SK-N-SH (cell line): ENCODE data around the gene TANGO6. TPM values are rescaled to one million over a fixed set of nuclear protein-coding genes. Genes with fewer than 3 reads are reported as not detected.

Source experiments
- CTCF ChIA-PET: fragments of 300-600, 350-600 bp; formaldehyde crosslinking; extraction: SDS; loops from one replicate; lab custom pipeline; 2021; lab: Yijun Ruan, JAX
- POLR2A ChIA-PET: fragments of 350-600 bp; sonication (Branson Sonifier 250); formaldehyde crosslinking; extraction: SDS; loops from one replicate; lab custom pipeline; 2020; ENCODE audit warnings: antibody characterized with exemption, inconsistent platforms; lab: Yijun Ruan, JAX
- DNase-seq: peaks from one replicate; pipeline ENCODE4 v3.0.0; 2012
- H2AFZ ChIP-seq: fragments of 200-600 bp; sonication (generic); 2 replicates; pipeline ENCODE4 v1.8.1; 2016; ENCODE audit warnings: antibody characterized with exemption, mild to moderate bottlenecking, low read depth
- H3F3A ChIP-seq: fragments of 200-600 bp; sonication (generic); replicated peaks from 2 replicates; pipeline ENCODE3; 2016; ENCODE audit warnings: antibody characterized with exemption, mild to moderate bottlenecking; ENCODE audit not compliant: insufficient read depth
- H3K27ac ChIP-seq, 2 experiments: fragments of 200-500 bp in 1 of 2; fragments of 200-600 bp in 1 of 2; sonication (Bioruptor generic) in 1 of 2; sonication (generic), shearing (Covaris generic) in 1 of 2; 2 replicates each; pipeline versions ENCODE4 v1.5.1 to v1.6.1; 2014 to 2016; ENCODE audit warnings: low read depth in 2 of 2, inconsistent platforms in 1 of 2, low read length in 1 of 2, mild to moderate bottlenecking in 1 of 2, mixed read lengths in 1 of 2
- H3K27me3 ChIP-seq: fragments of 200-600 bp; sonication (generic), shearing (Covaris generic); 2 replicates; pipeline ENCODE4 v1.6.1; 2016; ENCODE audit warnings: mixed run types; ENCODE audit not compliant: insufficient read depth
- H3K36me3 ChIP-seq, 2 experiments: fragments of 200-500 bp in 1 of 2; fragments of 200-600 bp in 1 of 2; sonication (Bioruptor generic) in 1 of 2; sonication (generic) in 1 of 2; replicated peaks in 1 of 2; 2 replicates each; pipeline versions ENCODE3 to v1.5.1; 2014 to 2016; ENCODE audit warnings: low read length in 1 of 2, mild to moderate bottlenecking in 1 of 2; ENCODE audit not compliant: insufficient read depth in 2 of 2, control insufficient read depth in 1 of 2
- H3K4me1 ChIP-seq, 2 experiments: fragments of 200-500 bp in 1 of 2; fragments of 200-600 bp in 1 of 2; sonication (Bioruptor generic) in 1 of 2; sonication (generic), shearing (Covaris generic) in 1 of 2; 2 replicates each; pipeline versions ENCODE4 v1.5.1 to v1.6.1; 2014 to 2016; ENCODE audit warnings: low read depth in 1 of 2, low read length in 1 of 2, mixed run types in 1 of 2; ENCODE audit not compliant: insufficient read depth in 2 of 2, control insufficient read depth in 1 of 2
- H3K4me2 ChIP-seq: fragments of 200-600 bp; sonication (generic), shearing (Covaris generic); 2 replicates; pipeline ENCODE4 v1.6.1; 2017; ENCODE audit warnings: mixed run types
- H3K4me3 ChIP-seq, 2 experiments: fragments of 200-500 bp in 1 of 2; fragments of 200-600 bp in 1 of 2; sonication (Bioruptor generic) in 1 of 2; sonication (generic), shearing (Covaris generic) in 1 of 2; 2 replicates each; pipeline versions ENCODE4 v1.5.1 to v1.8.1; 2014 to 2016; ENCODE audit warnings: low read depth in 2 of 2, inconsistent platforms in 1 of 2, low read length in 1 of 2, mild to moderate bottlenecking in 1 of 2, mixed read lengths in 1 of 2, moderate library complexity in 1 of 2
- H3K79me2 ChIP-seq: fragments of 200-600 bp; sonication (generic); 2 replicates; pipeline ENCODE4 v1.8.1; 2017; ENCODE audit warnings: mild to moderate bottlenecking; ENCODE audit not compliant: insufficient read depth
- H3K9ac ChIP-seq: fragments of 200-600 bp; sonication (generic); 2 replicates; pipeline ENCODE4 v1.6.1; 2017; ENCODE audit warnings: mixed run types
- H3K9me2 ChIP-seq: fragments of 200-600 bp; sonication (generic); 2 replicates; pipeline ENCODE4 v1.6.1; 2017; ENCODE audit warnings: mixed run types
- H3K9me3 ChIP-seq: fragments of 200-600 bp; sonication (generic); 2 replicates; pipeline ENCODE4 v1.6.1; 2017; ENCODE audit warnings: mixed run types, mild to moderate bottlenecking, moderate library complexity
- H4K20me1 ChIP-seq: fragments of 200-600 bp; sonication (generic); 2 replicates; pipeline ENCODE4 v1.6.1; 2017; ENCODE audit warnings: mild to moderate bottlenecking, mixed run types; ENCODE audit not compliant: insufficient read depth
- CTCF ChIP-seq: fragments of 200-600 bp; sonication (generic); IDR thresholded peaks from 2 replicates; pipeline ENCODE4 v1.6.1; 2017; ENCODE audit warnings: antibody characterized with exemption, mild to moderate bottlenecking, moderate library complexity
- GABPA ChIP-seq: IDR thresholded peaks from 2 replicates; pipeline ENCODE4 v1.4.0; 2012; ENCODE audit warnings: low read depth, mild to moderate bottlenecking
- IRF3 ChIP-seq: fragments of 150-350 bp; IDR thresholded peaks from 2 replicates; pipeline ENCODE4 v1.6.1; 2016; ENCODE audit warnings: mild to moderate bottlenecking, low read depth, low read length
- MXI1 ChIP-seq: IDR thresholded peaks from 2 replicates; pipeline ENCODE4 v1.6.1; 2012; ENCODE audit warnings: mild to moderate bottlenecking, low read depth, low read length, improper control_type of control experiment
- PBX3 ChIP-seq: IDR thresholded peaks from 2 replicates; pipeline ENCODE4; 2012
- POLR2AphosphoS5 ChIP-seq: IDR thresholded peaks from 2 replicates; pipeline ENCODE4 v1.6.1; 2012; ENCODE audit warnings: low read depth, low read length
- RCOR1 ChIP-seq: fragments of 150-350 bp; IDR thresholded peaks from 2 replicates; pipeline ENCODE4 v1.6.1; 2017; ENCODE audit warnings: antibody characterized with exemption, low read length
- REST ChIP-seq: IDR thresholded peaks from 2 replicates; pipeline ENCODE4 v1.6.1; 2012; ENCODE audit warnings: mild to moderate bottlenecking, low read depth, low read length, moderate library complexity
- SMC3 ChIP-seq: IDR thresholded peaks from 2 replicates; pipeline ENCODE4 v1.6.1; 2012; ENCODE audit warnings: low read depth, low read length, improper control_type of control experiment
- TAF1 ChIP-seq: IDR thresholded peaks from 2 replicates; pipeline ENCODE4 v1.6.1; 2012; ENCODE audit warnings: low read depth, mild to moderate bottlenecking, low read length, moderate library complexity, borderline replicate concordance
- WGBS: methylation state at CpG from one replicate; pipeline ENCODE4 v1.1.6; 2017; ENCODE audit warnings: low lambda C conversion rate; 5-methylcytosine and 5-hydroxymethylcytosine counted together
- polyA plus RNA-seq, 3 experiments: library from polyadenylated mRNA; depleted of rRNA; stranded (reverse); fragments of >200 nt; gene quantifications; 2 replicates each; pipeline ENCODE4 v1.2.3, GENCODE V29; 2012

The TANGO6 gene
- polyA plus RNA-seq, 1 of the 3 experiments (the other 2 are of a cell fraction), result 5.5 TPM

GRCh38 chr16:69114976-69115355 is 271.6 kb downstream of the TANGO6 start:
- Histone ChIP-seq H3K9me3 (no peaks in the 10 kb centered on the region), H3K79me2 (no peaks in the 10 kb centered on the region), H3K4me2 (no peak overlapping the region), H3F3A (peaks cover 3% of the 10 kb centered on the region), H3K36me3 (peaks cover 23 to 76% of the 10 kb centered on the region in 2 experiments), H3K27me3 (no peaks in the 10 kb centered on the region), H2AFZ (no peak overlapping the region), H3K4me3 (no peak overlapping the region), H3K4me1 (no peaks in the 10 kb centered on the region; a peak in 1 of 4 replicates), H3K9ac (no peak overlapping the region), H4K20me1 (peaks cover 18% of the 10 kb centered on the region; the same call in 1 of the 2 replicates), H3K27ac (no peak overlapping the region), H3K9me2 (no peaks in the 10 kb centered on the region)
- ChIA-PET POLR2A (interaction anchor here (1.4 kb wide), 1 partner anchor 18 kb away, joined by 3 read pairs; the partner anchor contains the start of genes CHTF8 and UTP4), CTCF (interaction anchor here (0.6 to 7.3 kb wide), 4 partner anchors 9 to 271 kb away, joined by 4 to 62 read pairs (median 23); no protein-coding TSS in a partner anchor)
- TF ChIP-seq TAF1, result no peak
- no peak for TF ChIP-seq SMC3
- TF ChIP-seq REST, result no peak
- no peak for TF ChIP-seq IRF3
- no peak for TF ChIP-seq PBX3
- TF ChIP-seq RCOR1, result no peak
- TF ChIP-seq CTCF, result no peak
- TF ChIP-seq GABPA, result no peak
- no peak for TF ChIP-seq POLR2AphosphoS5
- no peak for TF ChIP-seq MXI1
- WGBS, result 95% methylated on average over 6 of the region's 6 CpGs
- DNase-seq, result no peak
